GM19239 (cell line): ENCODE measurements around the gene TSC22D1.

ENCODE experiments used
- DNase-seq: peaks from one replicate; pipeline ENCODE4 v3.0.0; 2011; ENCODE audit warnings: low spot score; ENCODE audit not compliant: insufficient read length
- FAIRE-seq: peaks from 2 replicates; lab custom pipeline; 2011; peaks lifted over from hg19 to GRCh38; lab: Jason Lieb, UNC

Gene TSC22D1

GRCh38 chr13:44508562-44509077, 67.5 kb downstream of the TSC22D1 start:
- FAIRE-seq (no peak), DNase-seq (no peak)

- FAIRE-seq, result no peak
- DNase-seq, result no peak
Observed at GRCh38 chr13:44507639-44508038, 68.5 kb downstream of the TSC22D1 start.

- DNase-seq, result no peak
- no peak for FAIRE-seq
Observed at GRCh38 chr13:44506719-44507118, 69.4 kb downstream of the TSC22D1 start.

GRCh38 chr13:44506251-44506650, 69.9 kb downstream of the TSC22D1 start:
- no peak for FAIRE-seq
- no peak for DNase-seq

GRCh38 chr13:44504116-44504515, 72.0 kb downstream of the TSC22D1 start:
- FAIRE-seq, result no peak
- no peak for DNase-seq

GRCh38 chr13:44498969-44499368, 77.2 kb downstream of the TSC22D1 start:
- DNase-seq (no peak), FAIRE-seq (no peak)

GRCh38 chr13:44498502-44498901, 77.6 kb downstream of the TSC22D1 start:
- FAIRE-seq (no peak), DNase-seq (no peak)

GRCh38 chr13:44497801-44498200, 78.3 kb downstream of the TSC22D1 start:
- DNase-seq, result no peak
- no peak for FAIRE-seq

GRCh38 chr13:44493213-44493812, 82.8 kb downstream of the TSC22D1 start:
- FAIRE-seq (no peak), DNase-seq (no peak)

GRCh38 chr13:44489751-44490150, 86.4 kb downstream of the TSC22D1 start:
- no peak for FAIRE-seq
- no peak for DNase-seq

GRCh38 chr13:44487989-44488388, 88.1 kb downstream of the TSC22D1 start:
- no peak for FAIRE-seq

GRCh38 chr13:44484562-44485138, 91.5 kb downstream of the TSC22D1 start:
- FAIRE-seq, result peak; percentile 18
- DNase-seq, result no peak

More at GRCh38 chr13:44487989-44488388, 88.1 kb downstream of the TSC22D1 start:
- DNase-seq, result no peak

GRCh38 chr13:44474122-44474910, 101.8 kb downstream of the TSC22D1 start:
- DNase-seq, result no peak
- no peak for FAIRE-seq

GRCh38 chr13:44471686-44472085, 104.4 kb downstream of the TSC22D1 start:
- FAIRE-seq (no peak), DNase-seq (no peak)

GRCh38 chr13:44470638-44471562, 105.2 kb downstream of the TSC22D1 start:
- FAIRE-seq (no peak), DNase-seq (no peak)

GRCh38 chr13:44468874-44469273, 107.3 kb downstream of the TSC22D1 start:
- FAIRE-seq (no peak), DNase-seq (no peak)

- FAIRE-seq, result no peak
- DNase-seq, result no peak
Observed at GRCh38 chr13:44465318-44465717, 110.8 kb downstream of the TSC22D1 start.

GRCh38 chr13:44464471-44464870, 111.7 kb downstream of the TSC22D1 start:
- FAIRE-seq (no peak), DNase-seq (no peak)

GRCh38 chr13:44463759-44464158, 112.4 kb downstream of the TSC22D1 start:
- DNase-seq (no peak), FAIRE-seq (no peak)

- DNase-seq (no peak), FAIRE-seq (no peak)
Observed at GRCh38 chr13:44459674-44460073, 116.5 kb downstream of the TSC22D1 start.
